Left ventricle myocardium superior (tissue), 1 donor: ENCODE results near the gene ST8SIA4. TPM values are rescaled to one million over a fixed set of nuclear protein-coding genes. Genes with fewer than 3 reads are reported as not detected.

Experiments
- ATAC-seq: fragments of 200-7000 bp; cut with Tn5 transposase; one replicate; pipeline ENCODE4 v1.9.1; 2020; ENCODE audit warnings: mild to moderate bottlenecking, moderate library complexity
- DNase-seq: peaks from one replicate; pipeline ENCODE4 v3.0.0-alpha.2; 2020
- intact Hi-C: fragments of 100-400 bp; cut with micrococcal nuclease; formaldehyde crosslinking; loops from one replicate; pipeline ENCODE4 v1.11.0; 2022
- long read RNA-seq: library from polyadenylated mRNA; unstranded; transcript quantifications from one replicate; pipeline ENCODE4 v2.0.0, GENCODE V29; 2021
- total RNA-seq: library from RNA; stranded (reverse); fragmentation: NEBNext Ultra II Directional; extraction: Animal tissue kit (Norgen Biotek cat#: 25700); gene quantifications from one replicate; pipeline ENCODE4 v1.2.1, GENCODE V29; 2021
- donor health status: DM: no; HTN: yes; CAD: no; lungs with severe emphysema.

Gene ST8SIA4
- total RNA-seq: 5.4 TPM
- long read RNA-seq, full-length matches to known transcripts: 7 of 11 reads
- long read RNA-seq, partial matches to known transcripts: 0 of 11 reads
- long read RNA-seq, other reads (novel, unspliced or antisense): 4 of 11 reads

GRCh38 chr5:100903039-100903887 is at the start of gene ST8SIA4:
Gene ST8SIA4 (minus strand): TSS chr5:100903282. CDS start chr5:100902955, 327 bp downstream.
- ATAC-seq (peak; percentile 89), DNase-seq (peak; percentile 87)
- intact Hi-C loops: no loop called here

GRCh38 chr5:100950985-100951384 is 47.9 kb upstream of the ST8SIA4 start:
- no peak for DNase-seq
- ATAC-seq: no peak
- intact Hi-C loops: no loop called here

GRCh38 chr5:100913298-100913697 is 10.2 kb upstream of the ST8SIA4 start:
- intact Hi-C loops: no loop called here
- ATAC-seq: no peak
- no peak for DNase-seq

- DNase-seq: no peak
- intact Hi-C loops: no loop called here
- ATAC-seq: no peak
Observed at GRCh38 chr5:100909034-100909433, 6.0 kb upstream of the ST8SIA4 start.

GRCh38 chr5:100905259-100905914 is 2.3 kb upstream of the ST8SIA4 start:
- intact Hi-C loops: no loop called here
- no peak for DNase-seq
- no peak for ATAC-seq

- peak; percentile 12 for DNase-seq
- ATAC-seq: peak; percentile 18
- intact Hi-C loops: no loop called here
Observed at GRCh38 chr5:100904259-100904861, 1.3 kb upstream of the ST8SIA4 start.

- intact Hi-C loops: no loop called here
Observed at GRCh38 chr5:100902440-100903038, 543 bp downstream of the ST8SIA4 start.

GRCh38 chr5:100901821-100902341 is 1.2 kb downstream of the ST8SIA4 start:
- peak; percentile 64 for ATAC-seq
- DNase-seq: peak; percentile 23
- intact Hi-C loops: no loop called here

More at GRCh38 chr5:100902440-100903038, 543 bp downstream of the ST8SIA4 start:
- DNase-seq: peak; percentile 11
- no peak for ATAC-seq

GRCh38 chr5:100900796-100901781 is 2.0 kb downstream of the ST8SIA4 start:
- intact Hi-C loops: no loop called here
- ATAC-seq: peak; percentile 61

GRCh38 chr5:100900142-100900795 is 2.8 kb downstream of the ST8SIA4 start:
- intact Hi-C loops: no loop called here
- peak; percentile 51 for DNase-seq
- peak; percentile 14 for ATAC-seq

More at GRCh38 chr5:100900796-100901781, 2.0 kb downstream of the ST8SIA4 start:
- DNase-seq: peak; percentile 76

GRCh38 chr5:100899675-100900074 is 3.4 kb downstream of the ST8SIA4 start:
- DNase-seq (no peak), ATAC-seq (no peak)
- intact Hi-C loops: no loop called here

- no peak for DNase-seq
- intact Hi-C loops: no loop called here
- no peak for ATAC-seq
Observed at GRCh38 chr5:100898504-100899346, 4.4 kb downstream of the ST8SIA4 start.

- intact Hi-C loops: no loop called here
- DNase-seq (no peak), ATAC-seq (no peak)
Observed at GRCh38 chr5:100896054-100896453, 7.0 kb downstream of the ST8SIA4 start.

- DNase-seq (no peak), ATAC-seq (peak; percentile 29)
- intact Hi-C loops: no loop called here
Observed at GRCh38 chr5:100890461-100891008, 12.5 kb downstream of the ST8SIA4 start.

- no peak for ATAC-seq
- no peak for DNase-seq
- intact Hi-C loops: no loop called here
Observed at GRCh38 chr5:100889896-100890295, 13.2 kb downstream of the ST8SIA4 start.

GRCh38 chr5:100889165-100889743 is 13.8 kb downstream of the ST8SIA4 start:
- intact Hi-C loops: no loop called here
- DNase-seq (no peak), ATAC-seq (no peak)
